Thyroid gland (tissue), 4 donors: ENCODE data around the gene ZXDC.

Experiments used
- CTCF ChIP-seq, 6 experiments: fragments of 200-600 bp in 3 of 6; fragments of 450-650 bp in 3 of 6; sonication (generic) in 3 of 6; IDR thresholded peaks; one replicate each; pipeline ENCODE4 v1.5.1; 2016 to 2019; ENCODE audit warnings: antibody characterized with exemption in 6 of 6, mild to moderate bottlenecking in 2 of 6, inconsistent platforms in 1 of 6, moderate library complexity in 1 of 6
- POLR2A ChIP-seq, 2 donors: fragments of 450-650 bp; IDR thresholded peaks; one replicate each; pipeline ENCODE4 v1.6.1; 2017; ENCODE audit warnings: antibody characterized with exemption in 2 of 2, mild to moderate bottlenecking in 2 of 2, moderate library complexity in 1 of 2

GRCh38 chr3:126399351-126399735 lies 76.3 kb downstream of the ZXDC start:
- no peak for TF ChIP-seq POLR2A (IDR thresholded peaks at IDR 0.05)
- no peak for TF ChIP-seq CTCF (IDR thresholded peaks at IDR 0.05)
